ENCODE results near the gene ATP2A3. TPM values are rescaled to one million over a fixed set of nuclear protein-coding genes. Genes with fewer than 3 reads are reported as not detected.

The ATP2A3 gene
- total and polyA plus RNA-seq, 10 donors: 103 to 240 (median 194) TPM

DNA sequence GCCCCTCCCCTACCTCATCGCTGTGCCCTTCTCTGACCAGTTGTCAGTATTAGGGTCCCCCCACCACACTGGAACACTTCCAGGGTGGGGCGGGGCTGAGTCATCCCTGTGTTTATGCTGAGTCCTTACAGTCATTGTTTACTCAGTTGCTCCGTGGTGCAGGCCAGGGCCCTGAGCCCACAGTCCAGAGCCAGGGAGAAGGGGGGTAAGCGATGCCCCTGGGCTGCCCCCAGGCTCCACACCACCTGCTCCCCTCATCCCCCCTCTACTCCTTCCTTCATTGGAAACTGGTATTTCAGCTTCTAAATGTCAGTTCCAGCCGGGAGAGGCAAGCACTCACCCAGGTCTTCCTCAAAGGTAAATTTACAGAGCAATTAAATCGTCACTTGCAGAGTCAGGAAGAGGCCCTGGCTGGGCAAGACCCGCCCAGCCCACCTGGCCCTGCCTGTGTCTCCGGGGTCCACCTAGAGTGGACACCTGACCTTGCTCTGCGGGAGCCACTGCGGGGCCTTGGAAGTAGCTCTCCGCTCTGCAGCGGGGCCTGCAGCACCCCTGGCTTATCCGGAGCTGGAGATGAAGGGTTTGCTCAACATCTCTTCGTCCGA is 4.8 kb downstream of the ATP2A3 start:
- Histone ChIP-seq H3K36me3 (peaks cover 0 to 62% (median 3%) of the 10 kb centered on the region in 6 donors), H3K4me1 (peaks cover 53 to 95% (median 86%) of the 10 kb centered on the region in 6 donors), H3K27ac (peak overlapping the region in 5 of 8 donors; percentile 26 to 97 (median 95)), H3K4me3 (peak overlapping the region in 1 of 8 donors; percentile 99), H3K27me3 (replicated peaks in 1 of 7) (peaks cover 0 to 16% (median 0%) of the 10 kb centered on the region in 7 donors), H3K9me3 (no peaks in the 10 kb centered on the region)
- intact Hi-C loops (cut with DNase I; ENCODE audit: low total_unique reads): no loop called here
- DNase-seq: no peak
- 58 to 82% (median 70%) methylated on average over 12 to 15 of the region's 15 CpGs for WGBS, 5 donors
- TF ChIP-seq POLR2A (IDR thresholded peaks at IDR 0.05) (no peak), POLR2AphosphoS5 (IDR thresholded peaks at IDR 0.05) (peak in 1 of 3 donors; percentile 7)
- TF ChIP-seq, protein P1, sequence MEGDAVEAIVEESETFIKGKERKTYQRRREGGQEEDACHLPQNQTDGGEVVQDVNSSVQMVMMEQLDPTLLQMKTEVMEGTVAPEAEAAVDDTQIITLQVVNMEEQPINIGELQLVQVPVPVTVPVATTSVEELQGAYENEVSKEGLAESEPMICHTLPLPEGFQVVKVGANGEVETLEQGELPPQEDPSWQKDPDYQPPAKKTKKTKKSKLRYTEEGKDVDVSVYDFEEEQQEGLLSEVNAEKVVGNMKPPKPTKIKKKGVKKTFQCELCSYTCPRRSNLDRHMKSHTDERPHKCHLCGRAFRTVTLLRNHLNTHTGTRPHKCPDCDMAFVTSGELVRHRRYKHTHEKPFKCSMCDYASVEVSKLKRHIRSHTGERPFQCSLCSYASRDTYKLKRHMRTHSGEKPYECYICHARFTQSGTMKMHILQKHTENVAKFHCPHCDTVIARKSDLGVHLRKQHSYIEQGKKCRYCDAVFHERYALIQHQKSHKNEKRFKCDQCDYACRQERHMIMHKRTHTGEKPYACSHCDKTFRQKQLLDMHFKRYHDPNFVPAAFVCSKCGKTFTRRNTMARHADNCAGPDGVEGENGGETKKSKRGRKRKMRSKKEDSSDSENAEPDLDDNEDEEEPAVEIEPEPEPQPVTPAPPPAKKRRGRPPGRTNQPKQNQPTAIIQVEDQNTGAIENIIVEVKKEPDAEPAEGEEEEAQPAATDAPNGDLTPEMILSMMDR (IDR thresholded peaks at IDR 0.05 in 8 of 11, conservative IDR thresholded peaks at IDR 0.05 in 3 of 11): no peak

DNA sequence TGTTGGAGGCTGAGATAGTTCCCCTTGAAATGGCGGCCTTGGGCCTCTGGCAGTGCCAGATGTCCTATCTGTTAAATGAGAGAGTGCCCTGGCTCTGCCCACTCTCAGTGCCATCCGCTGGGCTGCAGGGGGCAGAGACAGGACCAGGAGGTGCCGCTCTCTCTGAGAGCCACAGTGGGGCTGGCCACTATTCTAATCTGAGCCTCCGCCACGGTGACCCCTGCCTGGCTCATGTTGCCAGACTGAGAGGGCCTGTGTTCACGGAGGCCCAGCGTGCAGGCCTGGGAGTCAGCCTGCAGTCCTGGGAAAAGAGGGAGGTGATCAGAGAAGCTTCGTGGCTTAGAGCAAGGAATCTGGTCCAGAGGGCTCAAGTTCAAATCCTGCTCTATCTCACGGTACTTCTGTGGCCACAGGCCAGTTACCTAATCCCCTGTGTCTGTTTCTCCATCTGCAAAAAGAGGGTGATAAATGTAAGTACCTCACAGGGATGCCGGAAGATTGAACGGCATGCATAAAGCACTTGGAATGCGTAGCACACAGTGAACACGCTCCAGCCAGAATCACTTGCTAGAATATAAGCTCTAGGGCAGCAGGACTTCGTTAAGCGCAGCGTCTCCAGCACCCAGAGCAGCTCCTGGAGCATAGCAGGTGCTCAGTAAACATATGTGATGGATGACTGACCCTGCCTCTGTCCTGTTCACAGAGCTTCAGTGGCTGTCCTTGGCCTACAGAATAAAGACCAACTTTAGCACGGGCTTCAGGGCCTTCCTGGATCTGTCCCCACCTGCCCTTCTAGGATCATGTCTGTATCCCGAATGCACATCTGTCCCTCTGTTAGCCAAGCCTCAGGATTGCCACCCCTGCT is 6.3 kb downstream of the ATP2A3 start:
- intact Hi-C loops (cut with DNase I; ENCODE audit: low total_unique reads): no loop called here
- no peaks in the 10 kb centered on the region for H3K9me3 ChIP-seq
- TF ChIP-seq, protein P1 (IDR thresholded peaks at IDR 0.05 in 8 of 11, conservative IDR thresholded peaks at IDR 0.05 in 3 of 11): no peak
- TF ChIP-seq POLR2AphosphoS5 (IDR thresholded peaks at IDR 0.05) (no peak), POLR2A (IDR thresholded peaks at IDR 0.05) (no peak)
- 83 to 92% (median 85%) methylated on average over 14 to 18 of the region's 18 CpGs for WGBS, 5 donors
- no peak overlapping the region for H3K4me3 ChIP-seq
- H3K27ac ChIP-seq: peak overlapping the region in 3 of 8 donors; percentile 3 to 55 (median 22)
- peaks cover 0 to 6% (median 0%) of the 10 kb centered on the region in 7 donors for H3K27me3 ChIP-seq (replicated peaks in 1 of 7)
- peaks cover 48 to 99% (median 77%) of the 10 kb centered on the region in 6 donors for H3K4me1 ChIP-seq
- peaks cover 0 to 74% (median 6%) of the 10 kb centered on the region in 6 donors for H3K36me3 ChIP-seq
- no peak for DNase-seq

DNA sequence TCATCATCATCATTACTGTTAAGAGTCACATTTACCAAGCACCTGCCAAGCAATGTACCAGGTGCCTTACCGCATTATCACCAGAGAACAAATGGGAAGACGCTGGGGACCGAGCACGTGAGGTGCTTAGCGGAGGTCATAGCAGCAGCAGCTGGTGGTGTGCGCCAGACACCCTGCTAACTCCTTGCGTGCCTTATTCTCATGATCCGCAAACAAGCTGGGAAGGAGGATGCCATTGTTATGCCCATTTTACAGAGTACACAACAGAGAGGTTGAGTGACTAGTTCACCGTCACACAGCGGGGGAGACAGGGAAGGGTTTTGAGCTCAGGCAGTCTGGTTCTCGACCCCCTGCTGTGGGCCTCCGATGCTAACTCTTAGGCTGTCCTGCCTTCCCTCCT is 7.3 kb downstream of the ATP2A3 start:
- peak overlapping the region in 3 of 8 donors; percentile 3 to 55 (median 22) for H3K27ac ChIP-seq
- DNase-seq: no peak
- WGBS, 5 donors: 89 to 95% (median 94%) methylated on average over 11 to 12 of the region's 12 CpGs
- H3K36me3 ChIP-seq: peaks cover 0 to 84% (median 12%) of the 10 kb centered on the region in 6 donors
- TF ChIP-seq POLR2A (IDR thresholded peaks at IDR 0.05) (no peak), POLR2AphosphoS5 (IDR thresholded peaks at IDR 0.05) (peak in 1 of 3 donors; percentile 18)
- TF ChIP-seq, protein P1 (IDR thresholded peaks at IDR 0.05 in 8 of 11, conservative IDR thresholded peaks at IDR 0.05 in 3 of 11): no peak
- peaks cover 38 to 91% (median 67%) of the 10 kb centered on the region in 6 donors for H3K4me1 ChIP-seq
- peak overlapping the region in 1 of 8 donors; percentile 8 for H3K4me3 ChIP-seq
- no peaks in the 10 kb centered on the region for H3K9me3 ChIP-seq
- no peaks in the 10 kb centered on the region for H3K27me3 ChIP-seq (replicated peaks in 1 of 7)
- intact Hi-C loops (cut with DNase I; ENCODE audit: low total_unique reads): no loop called here
